Measurements from ENCODE around the gene IFT88.

- TF ChIP-seq CTCF (IDR thresholded peaks at IDR 0.05) (no peak), POLR2A (IDR thresholded peaks at IDR 0.05) (no peak)
Measured at GRCh38 chr13:20706661-20707060, 139.7 kb downstream of the IFT88 start.

Measured in stomach (tissue), 4 donors.